Erythroblast (primary cell): ENCODE measurements around the gene IFNGR1.

ENCODE experiments used
- GATA1 ChIP-seq: IDR thresholded peaks from 2 replicates; pipeline ENCODE4 v1.6.1; 2011; ENCODE audit warnings: low read depth, mild to moderate bottlenecking, control low read depth, low read length, moderate library complexity
- POLR2A ChIP-seq: IDR thresholded peaks from 2 replicates; pipeline ENCODE4 v1.6.1; 2011; ENCODE audit warnings: mild to moderate bottlenecking, low read length

GRCh38 chr6:137210903-137211302, 8.3 kb downstream of the IFNGR1 start:
- TF ChIP-seq POLR2A (no peak), GATA1 (no peak)
